ENCODE measurements around the gene CYP4A22.

DNA sequence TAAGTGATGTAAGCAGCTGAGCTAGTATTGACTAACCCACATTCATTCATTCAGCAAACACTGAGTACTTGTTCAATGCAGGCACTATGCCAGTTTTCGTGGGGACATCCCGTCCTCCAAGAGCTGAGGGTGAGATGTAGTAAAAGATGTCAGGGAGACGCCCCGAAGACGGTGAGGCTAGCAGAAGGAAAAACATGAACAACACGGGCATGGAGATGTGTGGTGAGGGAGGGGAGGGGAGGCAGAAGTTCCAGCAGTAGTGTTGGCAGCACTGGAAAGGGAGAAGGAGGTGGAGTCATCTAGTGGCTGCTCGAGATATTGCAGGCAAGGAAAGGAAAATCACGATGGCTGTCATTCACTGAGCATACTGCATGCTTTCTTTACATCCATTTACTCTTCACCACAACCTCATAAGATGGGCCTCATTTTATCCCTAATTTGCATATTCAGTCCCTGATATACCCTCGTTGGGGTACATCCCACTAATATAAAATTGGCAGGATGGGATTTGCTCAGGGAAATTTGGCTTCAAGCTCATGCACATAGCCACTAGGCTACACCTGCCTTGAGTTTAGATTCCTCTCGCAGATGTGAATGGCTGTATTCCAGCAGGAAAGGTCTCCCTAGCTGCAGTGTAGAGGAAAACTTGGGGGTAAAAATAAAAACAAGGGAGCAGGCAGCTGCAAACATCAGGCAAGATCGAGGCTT, 38.1 kb downstream of the CYP4A22 start:
- TF ChIP-seq CTCF (conservative IDR thresholded peaks at IDR 0.05) (peak; percentile 99), ZFX (IDR thresholded peaks at IDR 0.05) (no peak)
